ENCODE measurements around the gene ELANE.

Gene ELANE

DNA sequence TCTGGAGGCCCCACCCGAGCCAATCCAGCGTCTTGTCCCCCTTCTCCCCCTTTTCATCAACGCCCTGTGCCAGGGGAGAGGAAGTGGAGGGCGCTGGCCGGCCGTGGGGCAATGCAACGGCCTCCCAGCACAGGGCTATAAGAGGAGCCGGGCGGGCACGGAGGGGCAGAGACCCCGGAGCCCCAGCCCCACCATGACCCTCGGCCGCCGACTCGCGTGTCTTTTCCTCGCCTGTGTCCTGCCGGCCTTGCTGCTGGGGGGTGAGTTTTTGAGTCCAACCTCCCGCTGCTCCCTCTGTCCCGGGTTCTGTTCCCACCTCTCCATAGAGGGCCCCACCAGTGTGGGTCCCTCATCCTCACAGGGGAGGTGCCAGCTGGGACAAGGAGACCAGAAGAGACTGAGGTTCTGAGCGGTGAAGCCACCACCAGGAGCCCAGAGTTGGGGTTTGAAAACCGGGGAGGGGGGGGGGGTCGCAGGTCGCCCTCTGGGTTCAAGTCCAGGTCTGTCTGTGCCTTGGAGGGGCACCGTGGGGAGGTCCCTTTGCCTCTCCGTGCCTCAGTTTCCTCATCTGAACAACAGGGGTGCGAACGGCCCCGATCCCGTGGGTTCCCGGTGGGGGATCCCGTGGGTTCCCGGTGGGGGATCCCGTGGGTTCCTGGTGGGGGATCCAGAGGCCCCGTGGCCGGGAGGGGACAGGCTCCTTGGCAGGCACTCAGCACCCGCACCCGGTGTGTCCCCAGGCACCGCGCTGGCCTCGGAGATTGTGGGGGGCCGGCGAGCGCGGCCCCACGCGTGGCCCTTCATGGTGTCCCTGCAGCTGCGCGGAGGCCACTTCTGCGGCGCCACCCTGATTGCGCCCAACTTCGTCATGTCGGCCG, at the start of gene ELANE:
Gene ELANE, plus strand, starts transcription at position 168 of the 878 bp plus-strand sequence. Its CDS starts 26 bp downstream, at position 194.
- no peak for DNase-seq (ENCODE audit: low read depth)

DNA sequence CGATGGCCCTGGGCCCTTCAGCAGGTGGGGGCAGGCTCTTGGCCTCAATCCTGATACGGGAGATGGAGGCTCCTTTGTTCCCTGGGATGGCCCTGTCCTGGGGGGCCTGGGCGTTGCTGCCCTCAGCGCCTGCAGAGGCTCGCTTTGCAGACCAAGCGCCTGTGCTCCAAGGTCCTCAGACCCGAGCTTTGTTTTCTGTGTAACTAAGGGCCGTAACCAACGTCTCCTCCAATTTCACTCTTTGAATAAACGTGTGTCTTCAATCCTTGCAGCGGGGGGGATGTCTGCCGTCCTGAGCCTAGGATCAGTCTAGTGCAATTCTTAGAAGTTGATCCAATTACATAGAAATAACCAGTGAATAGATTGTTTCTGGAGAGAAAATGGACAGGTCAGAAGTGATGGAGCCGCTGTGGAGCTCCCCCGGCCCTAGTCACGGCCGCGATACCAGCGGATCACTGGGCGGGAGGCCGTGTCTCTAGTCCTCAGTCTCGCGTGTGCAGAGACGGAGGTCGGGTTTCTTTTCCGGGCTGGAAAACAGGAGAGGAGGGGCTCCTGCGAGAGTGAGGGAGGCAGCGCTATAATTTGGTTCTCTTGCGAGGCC, 49.5 kb upstream of the ELANE start:
- DNase-seq (ENCODE audit: low read depth) = no peak

DNA sequence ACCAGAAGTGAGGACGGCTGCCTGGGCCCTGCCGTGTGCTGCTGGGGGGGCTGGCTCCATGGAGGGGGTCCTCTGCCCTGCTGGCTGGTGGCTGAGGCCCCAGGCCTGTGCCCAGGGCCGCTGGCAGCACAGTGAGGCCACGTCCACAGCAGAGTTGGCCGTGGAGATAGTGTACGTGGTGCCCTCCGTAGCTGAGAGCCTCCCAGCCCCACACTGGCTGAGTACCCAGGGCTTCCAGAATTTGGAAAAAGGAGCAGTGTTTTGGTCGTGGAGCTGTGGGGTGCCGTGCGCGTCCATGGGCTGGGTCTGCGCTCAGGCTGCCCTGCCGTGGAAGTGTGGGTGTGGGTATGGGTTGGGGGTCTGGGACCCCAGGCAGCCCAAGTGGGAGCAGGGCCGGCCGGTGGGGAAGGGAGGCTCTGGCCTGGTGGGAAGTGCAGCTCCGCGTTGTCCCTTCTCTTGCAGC, 49.0 kb upstream of the ELANE start:
- no peak for DNase-seq (ENCODE audit: low read depth)

DNA sequence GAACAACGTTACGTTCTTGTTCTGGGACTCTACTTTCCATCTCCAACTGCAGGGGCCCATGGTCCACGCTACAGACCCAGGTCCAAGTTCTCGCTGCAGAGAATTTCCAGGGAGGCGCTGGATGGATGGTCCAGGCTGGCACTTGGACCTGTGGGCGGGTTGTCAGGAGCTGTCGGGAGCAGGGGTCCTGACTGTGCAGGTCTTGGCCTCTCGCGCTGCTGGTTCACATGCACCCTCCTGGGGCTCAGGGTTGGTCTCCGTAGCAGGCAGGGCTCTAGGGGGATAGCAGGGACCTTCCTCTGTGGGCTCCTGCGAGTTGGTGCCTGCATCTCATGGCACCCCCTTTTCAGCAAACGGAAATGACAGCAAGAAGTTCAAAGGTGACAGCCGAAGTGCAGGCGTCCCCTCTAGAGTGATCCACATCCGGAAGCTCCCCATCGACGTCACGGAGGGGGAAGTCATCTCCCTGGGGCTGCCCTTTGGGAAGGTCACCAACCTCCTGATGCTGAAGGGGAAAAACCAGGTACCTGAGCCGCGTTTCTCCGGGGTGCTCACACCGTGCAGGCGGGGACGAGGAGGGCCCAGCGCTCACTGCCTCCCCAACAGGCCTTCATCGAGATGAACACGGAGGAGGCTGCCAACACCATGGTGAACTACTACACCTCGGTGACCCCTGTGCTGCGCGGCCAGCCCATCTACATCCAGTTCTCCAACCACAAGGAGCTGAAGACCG, 48.3 kb upstream of the ELANE start:
- DNase-seq (ENCODE audit: low read depth) = no peak

DNA sequence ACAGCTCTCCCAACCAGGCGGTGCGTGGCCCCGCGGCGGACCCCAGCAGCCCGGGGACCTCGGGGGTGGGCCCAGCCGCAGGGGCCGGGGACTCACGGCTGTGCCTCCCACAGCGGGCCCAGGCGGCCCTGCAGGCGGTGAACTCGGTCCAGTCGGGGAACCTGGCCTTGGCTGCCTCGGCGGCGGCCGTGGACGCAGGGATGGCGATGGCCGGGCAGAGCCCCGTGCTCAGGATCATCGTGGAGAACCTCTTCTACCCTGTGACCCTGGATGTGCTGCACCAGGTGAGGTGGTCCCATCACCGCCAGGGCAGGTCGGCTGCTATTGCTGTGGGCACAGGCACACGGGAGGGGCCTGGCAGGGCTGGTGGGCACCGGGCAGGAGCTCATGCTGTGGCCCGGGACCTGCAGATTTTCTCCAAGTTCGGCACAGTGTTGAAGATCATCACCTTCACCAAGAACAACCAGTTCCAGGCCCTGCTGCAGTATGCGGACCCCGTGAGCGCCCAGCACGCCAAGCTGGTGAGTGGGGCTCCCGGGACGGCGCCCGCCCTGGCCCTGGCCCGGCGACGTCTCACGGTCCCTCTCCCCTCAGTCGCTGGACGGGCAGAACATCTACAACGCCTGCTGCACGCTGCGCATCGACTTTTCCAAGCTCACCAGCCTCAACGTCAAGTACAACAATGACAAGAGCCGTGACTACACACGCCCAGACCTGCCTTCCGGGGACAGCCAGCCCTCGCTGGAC, 47.5 kb upstream of the ELANE start:
- DNase-seq (ENCODE audit: low read depth) = no peak

DNA sequence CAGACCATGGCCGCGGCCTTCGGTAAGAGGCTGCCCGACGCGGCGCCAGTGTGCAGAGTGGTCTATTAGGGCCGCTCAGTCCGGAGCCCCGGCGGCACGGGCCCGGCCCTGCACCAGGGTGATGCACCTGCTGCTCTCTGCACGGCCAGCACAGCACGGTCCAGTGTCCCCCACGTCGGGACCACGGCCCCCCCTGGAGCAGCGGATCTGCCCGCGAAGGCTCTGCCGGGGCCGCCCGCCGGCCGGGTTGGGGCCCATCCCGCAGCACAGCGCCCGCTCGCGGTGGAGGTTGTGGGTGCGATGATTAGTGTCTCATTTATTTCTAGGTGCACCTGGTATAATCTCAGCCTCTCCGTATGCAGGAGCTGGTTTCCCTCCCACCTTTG, 46.9 kb upstream of the ELANE start:
- no peak for DNase-seq (ENCODE audit: low read depth)

DNA sequence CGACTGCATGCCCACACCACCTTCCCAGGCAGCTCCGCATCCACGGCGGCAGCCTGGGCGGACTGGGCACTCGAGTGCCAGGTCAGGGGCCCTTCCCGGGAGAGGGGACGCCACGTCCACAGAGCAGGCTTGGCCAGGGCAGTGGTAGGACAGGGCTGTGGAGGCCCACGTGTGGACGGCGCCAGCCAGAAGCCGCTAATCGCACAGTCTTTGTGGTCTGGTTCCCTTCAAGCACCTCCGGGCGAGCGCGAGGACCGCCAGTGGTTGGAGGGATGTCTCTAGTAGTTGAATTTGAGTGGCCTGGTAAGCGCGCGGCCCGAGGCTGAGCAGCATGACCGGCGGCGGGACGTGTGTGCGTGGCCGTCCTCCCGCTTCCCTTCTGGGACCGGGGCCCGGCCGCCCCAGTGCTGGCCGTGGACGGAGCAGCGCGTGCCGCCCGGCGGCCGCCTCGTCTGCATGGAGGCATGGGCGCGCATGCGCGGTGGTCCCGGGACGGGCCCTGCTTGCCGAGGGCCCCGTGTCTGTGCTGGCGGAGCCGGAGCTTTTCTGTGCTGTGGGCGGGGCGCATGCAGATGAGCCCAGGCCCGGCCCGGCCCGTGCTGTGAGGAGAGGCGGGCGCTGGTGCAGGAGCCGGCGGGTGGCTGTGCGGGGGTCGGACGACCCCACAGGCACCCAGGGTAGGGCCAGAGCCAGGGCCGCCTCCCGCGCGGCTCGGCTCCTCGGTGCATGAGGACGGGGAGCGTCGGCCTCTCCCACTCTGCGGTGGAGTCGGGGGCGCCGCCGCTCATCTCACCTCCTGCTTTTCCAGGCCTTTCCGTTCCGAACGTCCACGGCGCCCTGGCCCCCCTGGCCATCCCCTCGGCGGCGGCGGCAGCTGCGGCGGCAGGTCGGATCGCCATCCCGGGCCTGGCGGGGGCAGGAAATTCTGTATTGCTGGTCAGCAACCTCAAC, 46.2 kb upstream of the ELANE start:
- DNase-seq (ENCODE audit: low read depth) = no peak

DNA sequence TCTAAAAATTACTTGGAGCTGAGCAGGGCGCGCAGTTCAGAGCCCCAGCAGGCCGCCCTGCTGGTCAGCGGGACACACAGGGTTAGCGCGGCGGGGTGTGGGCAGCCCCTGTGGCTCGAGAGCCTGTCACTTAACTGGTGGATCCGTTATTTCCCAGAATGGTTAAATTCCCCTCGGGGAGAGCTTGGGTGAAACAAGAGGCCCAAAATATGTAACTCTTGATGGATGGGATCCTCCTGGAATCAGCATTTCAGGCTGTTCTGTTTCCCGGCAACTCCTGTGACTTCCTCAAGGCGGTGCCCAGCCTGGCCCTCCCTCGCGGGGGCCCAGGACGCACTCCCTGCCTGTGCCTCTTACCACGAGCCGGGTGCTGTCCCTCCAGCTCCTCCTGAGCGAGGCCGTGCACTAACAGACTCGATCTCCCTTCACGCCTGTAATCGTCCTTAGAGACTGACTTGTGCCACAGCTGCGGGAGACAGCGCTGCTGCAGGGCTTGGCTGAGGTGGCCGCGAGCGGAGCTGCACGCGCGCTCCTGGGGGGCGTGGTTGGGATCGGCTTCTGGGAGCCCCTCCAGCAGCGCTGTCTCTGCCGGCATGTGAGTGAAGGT, 45.2 kb upstream of the ELANE start:
- DNase-seq (ENCODE audit: low read depth) = no peak

DNA sequence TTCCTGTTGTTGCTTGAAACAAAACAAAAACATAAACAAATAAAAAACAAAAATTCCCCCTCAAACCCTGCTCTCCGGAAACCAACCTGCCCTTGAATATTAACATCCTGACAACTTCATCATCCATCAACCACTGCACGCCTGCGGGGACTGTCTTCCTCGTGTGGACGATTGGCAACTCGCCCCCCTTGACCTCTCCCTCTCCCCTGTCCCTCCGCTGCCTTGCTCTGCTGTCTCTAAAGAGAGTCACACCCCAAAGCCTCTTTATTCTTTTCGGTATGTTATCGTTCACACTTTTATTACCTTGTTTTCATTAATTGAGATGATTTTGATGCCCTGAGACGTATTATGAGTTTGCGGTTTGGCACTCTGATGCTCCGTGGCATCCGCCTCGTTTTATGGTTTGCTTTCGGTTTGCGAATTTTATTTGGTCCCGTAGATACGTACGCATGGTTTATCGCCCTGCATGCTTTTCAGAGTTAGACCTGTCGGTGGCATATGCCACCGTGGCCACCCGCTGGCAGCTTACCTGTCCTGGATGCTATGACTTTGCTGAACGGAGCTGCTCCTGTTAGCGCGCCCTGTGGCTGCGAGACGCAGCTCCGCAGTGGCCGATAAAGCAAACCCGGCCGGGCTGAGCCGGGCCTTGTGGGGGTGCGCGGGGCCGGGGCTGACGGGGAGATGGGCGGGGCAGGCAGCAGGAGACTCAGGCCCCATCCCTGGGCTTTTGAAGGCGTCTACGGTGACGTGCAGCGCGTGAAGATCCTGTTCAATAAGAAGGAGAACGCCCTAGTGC, 44.3 kb upstream of the ELANE start:
- no peak for DNase-seq (ENCODE audit: low read depth)

DNA sequence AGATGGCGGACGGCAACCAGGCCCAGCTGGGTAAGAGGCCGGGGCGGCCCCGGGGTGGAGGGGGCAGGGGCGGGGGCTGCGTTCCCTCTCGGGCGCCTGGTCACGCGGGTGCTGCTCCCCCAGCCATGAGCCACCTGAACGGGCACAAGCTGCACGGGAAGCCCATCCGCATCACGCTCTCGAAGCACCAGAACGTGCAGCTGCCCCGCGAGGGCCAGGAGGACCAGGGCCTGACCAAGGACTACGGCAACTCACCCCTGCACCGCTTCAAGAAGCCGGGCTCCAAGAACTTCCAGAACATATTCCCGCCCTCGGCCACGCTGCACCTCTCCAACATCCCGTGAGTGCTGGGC, 43.7 kb upstream of the ELANE start:
- no peak for DNase-seq (ENCODE audit: low read depth)

DNA sequence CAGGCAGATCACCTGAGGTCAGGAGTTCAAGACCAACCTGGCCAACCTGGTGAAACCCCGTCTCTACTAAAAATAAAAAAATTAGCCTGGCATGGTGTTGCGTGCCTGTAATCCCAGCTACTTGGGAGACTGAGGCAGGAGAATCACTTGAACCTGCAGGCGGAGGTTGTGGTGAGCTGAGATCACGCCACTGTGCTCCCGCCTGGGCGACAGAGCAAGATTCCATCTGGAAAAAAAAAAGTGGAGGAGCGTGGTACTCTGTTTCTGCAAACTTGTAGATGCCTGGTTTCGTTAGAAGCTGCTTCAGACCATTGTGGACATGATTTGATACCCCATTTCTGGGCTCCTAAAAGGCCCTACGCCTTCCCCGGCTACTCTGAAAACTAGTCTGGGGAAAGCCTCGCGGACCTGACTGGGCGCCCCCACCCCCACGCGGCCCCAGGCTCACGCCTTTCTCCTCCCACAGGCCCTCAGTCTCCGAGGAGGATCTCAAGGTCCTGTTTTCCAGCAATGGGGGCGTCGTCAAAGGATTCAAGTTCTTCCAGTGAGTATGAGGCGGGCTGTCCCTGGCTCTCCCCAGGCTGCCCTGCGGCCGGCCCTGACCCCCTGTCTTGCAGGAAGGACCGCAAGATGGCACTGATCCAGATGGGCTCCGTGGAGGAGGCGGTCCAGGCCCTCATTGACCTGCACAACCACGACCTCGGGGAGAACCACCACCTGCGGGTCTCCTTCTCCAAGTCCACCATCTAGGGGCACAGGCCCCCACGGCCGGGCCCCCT, 41.8 kb upstream of the ELANE start:
- no peak for DNase-seq (ENCODE audit: low read depth)

DNA sequence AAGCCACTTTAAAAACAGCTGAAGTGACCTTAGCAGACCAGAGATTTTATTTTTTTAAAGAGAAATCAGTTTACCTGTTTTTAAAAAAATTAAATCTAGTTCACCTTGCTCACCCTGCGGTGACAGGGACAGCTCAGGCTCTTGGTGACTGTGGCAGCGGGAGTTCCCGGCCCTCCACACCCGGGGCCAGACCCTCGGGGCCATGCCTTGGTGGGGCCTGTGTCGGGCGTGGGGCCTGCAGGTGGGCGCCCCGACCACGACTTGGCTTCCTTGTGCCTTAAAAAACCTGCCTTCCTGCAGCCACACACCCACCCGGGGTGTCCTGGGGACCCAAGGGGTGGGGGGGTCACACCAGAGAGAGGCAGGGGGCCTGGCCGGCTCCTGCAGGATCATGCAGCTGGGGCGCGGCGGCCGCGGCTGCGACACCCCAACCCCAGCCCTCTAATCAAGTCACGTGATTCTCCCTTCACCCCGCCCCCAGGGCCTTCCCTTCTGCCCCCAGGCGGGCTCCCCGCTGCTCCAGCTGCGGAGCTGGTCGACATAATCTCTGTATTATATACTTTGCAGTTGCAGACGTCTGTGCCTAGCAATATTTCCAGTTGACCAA, 41.1 kb upstream of the ELANE start:
- DNase-seq (ENCODE audit: low read depth) = no peak

DNA sequence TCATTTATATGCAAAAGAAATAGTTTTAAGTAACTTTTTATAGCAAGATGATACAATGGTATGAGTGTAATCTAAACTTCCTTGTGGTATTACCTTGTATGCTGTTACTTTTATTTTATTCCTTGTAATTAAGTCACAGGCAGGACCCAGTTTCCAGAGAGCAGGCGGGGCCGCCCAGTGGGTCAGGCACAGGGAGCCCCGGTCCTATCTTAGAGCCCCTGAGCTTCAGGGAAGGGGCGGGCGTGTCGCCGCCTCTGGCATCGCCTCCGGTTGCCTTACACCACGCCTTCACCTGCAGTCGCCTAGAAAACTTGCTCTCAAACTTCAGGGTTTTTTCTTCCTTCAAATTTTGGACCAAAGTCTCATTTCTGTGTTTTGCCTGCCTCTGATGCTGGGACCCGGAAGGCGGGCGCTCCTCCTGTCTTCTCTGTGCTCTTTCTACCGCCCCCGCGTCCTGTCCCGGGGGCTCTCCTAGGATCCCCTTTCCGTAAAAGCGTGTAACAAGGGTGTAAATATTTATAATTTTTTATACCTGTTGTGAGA, 40.5 kb upstream of the ELANE start:
- DNase-seq (ENCODE audit: low read depth) = no peak

DNA sequence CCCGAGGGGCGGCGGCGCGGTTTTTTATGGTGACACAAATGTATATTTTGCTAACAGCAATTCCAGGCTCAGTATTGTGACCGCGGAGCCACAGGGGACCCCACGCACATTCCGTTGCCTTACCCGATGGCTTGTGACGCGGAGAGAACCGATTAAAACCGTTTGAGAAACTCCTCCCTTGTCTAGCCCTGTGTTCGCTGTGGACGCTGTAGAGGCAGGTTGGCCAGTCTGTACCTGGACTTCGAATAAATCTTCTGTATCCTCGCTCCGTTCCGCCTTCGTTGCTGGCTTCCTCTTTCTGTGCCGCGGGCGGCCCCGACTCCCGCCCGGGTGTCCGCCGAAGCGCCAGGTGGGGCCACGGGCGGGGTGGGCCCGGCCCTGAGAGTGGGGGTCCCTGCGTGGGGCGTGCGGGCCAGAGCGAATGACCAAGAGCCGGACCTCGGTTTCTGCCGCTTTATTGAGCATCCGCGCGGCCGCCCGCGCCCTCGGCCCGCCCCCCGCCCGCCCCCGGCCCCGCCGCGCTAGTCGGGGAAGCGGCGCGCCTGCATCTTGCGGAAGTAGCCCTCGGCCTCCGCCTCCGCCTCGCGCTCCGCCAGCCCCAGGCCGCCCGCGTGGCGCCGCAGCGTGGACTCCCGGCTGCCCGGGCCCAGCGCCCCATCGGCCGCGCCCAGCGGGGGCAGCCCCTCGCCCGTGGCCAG, 39.9 kb upstream of the ELANE start:
- DNase-seq (ENCODE audit: low read depth) = no peak

DNA sequence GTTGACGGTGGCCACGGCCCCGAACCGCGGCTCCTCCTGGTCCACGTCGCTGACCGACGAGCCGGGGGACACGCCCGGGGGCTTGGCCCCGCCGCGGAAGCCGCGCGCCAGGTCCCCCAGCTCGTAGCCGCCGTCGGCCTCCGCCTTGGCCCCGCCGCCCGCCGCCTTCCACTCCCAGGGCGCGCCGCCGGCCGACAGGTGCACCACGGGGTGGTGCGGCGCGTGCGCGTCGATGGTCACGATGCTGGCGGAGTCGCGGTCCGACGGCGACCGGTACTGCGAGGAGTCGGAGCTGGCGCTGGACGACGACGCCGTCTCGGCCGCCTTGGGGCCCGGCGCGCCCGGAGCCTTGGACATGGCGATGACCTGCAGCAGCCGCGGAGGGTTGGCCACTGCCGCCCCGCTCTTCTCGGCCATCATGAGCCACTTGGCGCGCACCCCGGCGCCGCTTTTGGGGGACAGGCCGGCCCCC, 39.3 kb upstream of the ELANE start:
- DNase-seq (ENCODE audit: low read depth) = no peak

DNA sequence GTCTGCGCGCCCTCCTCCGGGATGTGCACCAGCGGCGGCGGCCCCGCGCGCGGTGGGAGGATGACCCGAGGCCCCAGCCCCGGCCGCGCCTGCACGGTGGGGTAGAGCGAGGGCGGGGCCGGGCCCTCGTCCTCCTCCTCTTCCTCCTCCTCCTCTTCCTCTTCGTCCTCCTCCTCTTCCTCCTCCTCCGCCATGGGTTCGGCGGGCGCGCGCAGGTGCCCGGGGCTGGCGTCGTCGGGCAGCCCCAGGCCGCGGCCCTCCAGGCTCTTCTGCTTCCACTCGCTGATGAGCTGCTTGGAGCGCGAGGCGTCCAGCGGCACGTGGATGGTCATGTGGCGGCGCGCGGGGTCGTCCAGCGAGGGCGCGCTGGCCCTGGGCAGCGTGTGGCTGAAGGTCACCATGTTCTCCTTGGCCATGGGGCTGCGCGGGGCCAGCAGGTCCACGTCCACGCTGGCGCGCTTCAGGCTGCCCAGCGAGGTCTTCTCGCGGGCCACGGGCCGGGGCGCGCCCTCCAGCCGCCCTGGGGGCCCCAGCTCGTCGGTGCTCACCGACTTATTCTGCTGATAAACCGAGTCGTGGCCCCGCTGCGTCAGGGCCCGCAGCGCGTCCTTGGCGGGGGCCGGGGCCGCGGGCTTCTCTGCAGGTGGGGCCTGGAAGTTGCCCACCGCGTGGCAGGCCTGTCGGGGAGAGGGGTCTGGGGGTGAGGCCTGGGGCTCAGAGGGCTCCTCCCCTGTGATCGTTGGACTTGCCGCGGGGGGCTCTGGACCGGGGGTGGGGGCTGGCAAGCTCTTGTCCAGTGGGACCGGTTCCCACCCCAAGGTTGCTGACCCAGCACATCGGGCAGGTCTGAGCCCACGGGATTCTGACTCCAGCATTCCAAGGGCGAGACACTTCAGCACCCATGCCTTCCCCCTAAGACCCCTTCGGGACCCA, 38.6 kb upstream of the ELANE start:
- no peak for DNase-seq (ENCODE audit: low read depth)
